ENCODE results near the gene CD48. TPM values are rescaled to one million over a fixed set of nuclear protein-coding genes. Genes with fewer than 3 reads are reported as not detected.

The CD48 gene
- total RNA-seq, 1 donor from 2014 or later = not detected

GRCh38 chr1:160745551-160745950 lies 33.9 kb upstream of the CD48 start:
- Mint-ChIP-seq H3K4me1 (ENCODE audit: unreplicated experiment) (no peaks in the 10 kb centered on the region), H3K27ac (no peak overlapping the region), H3K27me3 (peaks cover 12% of the 10 kb centered on the region), H3K4me3 (no peak overlapping the region), H3K9me3 (no peaks in the 10 kb centered on the region), H3K36me3 (no peaks in the 10 kb centered on the region)
- TF ChIP-seq CTCF (conservative IDR thresholded peaks at IDR 0.05) = no peak
- DNase-seq (ENCODE audit: extremely low spot score, unreplicated experiment) = no peak

GRCh38 chr1:160744852-160745520 lies 33.4 kb upstream of the CD48 start:
- Mint-ChIP-seq H3K36me3 (no peaks in the 10 kb centered on the region), H3K4me3 (no peak overlapping the region), H3K4me1 (ENCODE audit: unreplicated experiment) (no peaks in the 10 kb centered on the region), H3K27me3 (peaks cover 9% of the 10 kb centered on the region), H3K9me3 (no peaks in the 10 kb centered on the region), H3K27ac (no peak overlapping the region)
- no peak for TF ChIP-seq CTCF (conservative IDR thresholded peaks at IDR 0.05)
- no peak for DNase-seq (ENCODE audit: extremely low spot score, unreplicated experiment)

GRCh38 chr1:160744199-160744851 lies 32.7 kb upstream of the CD48 start:
- Mint-ChIP-seq H3K36me3 (no peaks in the 10 kb centered on the region), H3K4me1 (ENCODE audit: unreplicated experiment) (no peaks in the 10 kb centered on the region), H3K27ac (no peak overlapping the region), H3K4me3 (no peak overlapping the region), H3K27me3 (peaks cover 9% of the 10 kb centered on the region), H3K9me3 (no peaks in the 10 kb centered on the region)
- no peak for TF ChIP-seq CTCF (conservative IDR thresholded peaks at IDR 0.05)
- no peak for DNase-seq (ENCODE audit: extremely low spot score, unreplicated experiment)

- no peak for DNase-seq (ENCODE audit: extremely low spot score, unreplicated experiment)
- H3K4me3 Mint-ChIP-seq = no peak overlapping the region
- peaks cover under 1% of the 10 kb centered on the region for H3K27me3 Mint-ChIP-seq
- no peak for TF ChIP-seq CTCF (conservative IDR thresholded peaks at IDR 0.05)
- H3K36me3 Mint-ChIP-seq = no peaks in the 10 kb centered on the region
- H3K4me1 Mint-ChIP-seq (ENCODE audit: unreplicated experiment) = no peaks in the 10 kb centered on the region
- H3K9me3 Mint-ChIP-seq = no peaks in the 10 kb centered on the region
- H3K27ac Mint-ChIP-seq = no peak overlapping the region
These were observed 31.6 kb upstream of the CD48 start for GRCh38 chr1:160743266-160743665.

GRCh38 chr1:160742428-160743127 lies 31.0 kb upstream of the CD48 start:
- Mint-ChIP-seq H3K36me3 (no peaks in the 10 kb centered on the region), H3K27me3 (no peaks in the 10 kb centered on the region), H3K4me3 (no peak overlapping the region), H3K4me1 (ENCODE audit: unreplicated experiment) (no peaks in the 10 kb centered on the region), H3K27ac (no peak overlapping the region), H3K9me3 (no peaks in the 10 kb centered on the region)
- no peak for TF ChIP-seq CTCF (conservative IDR thresholded peaks at IDR 0.05)
- no peak for DNase-seq (ENCODE audit: extremely low spot score, unreplicated experiment)

All from type B pancreatic cell (in vitro differentiated cells).